GM12891 (cell line): Measurements from ENCODE around the gene C5orf58.

Experiments
- DNase-seq: peaks from one replicate; pipeline ENCODE4 v3.0.0; 2011; ENCODE audit warnings: low spot score; ENCODE audit not compliant: insufficient read length
- FAIRE-seq: peaks from 2 replicates; lab custom pipeline; 2011; peaks lifted over from hg19 to GRCh38; lab: Jason Lieb, UNC
- PAX5 ChIP-seq: IDR thresholded peaks from 2 replicates; pipeline ENCODE4 v1.6.1; 2011; ENCODE audit warnings: low read length, moderate library complexity, mild to moderate bottlenecking; ENCODE audit not compliant: insufficient read depth, severe bottlenecking
- POLR2A ChIP-seq: IDR thresholded peaks from 2 replicates; pipeline ENCODE4 v1.6.1; 2011; ENCODE audit warnings: low read depth, low read length, control low read depth
- POLR2AphosphoS5 ChIP-seq: IDR thresholded peaks from 2 replicates; pipeline ENCODE4 v1.6.1; 2011; ENCODE audit warnings: low read depth, low read length, control low read depth
- POU2F2 ChIP-seq: IDR thresholded peaks from 2 replicates; pipeline ENCODE4 v1.6.1; 2011; ENCODE audit warnings: low read depth, mild to moderate bottlenecking, control low read depth, low read length, moderate library complexity
- SPI1 ChIP-seq: IDR thresholded peaks from 2 replicates; pipeline ENCODE4 v1.6.1; 2011; ENCODE audit warnings: low read depth, low read length, control low read depth
- TAF1 ChIP-seq: IDR thresholded peaks from 2 replicates; pipeline ENCODE4 v1.6.1; 2011; ENCODE audit warnings: low read depth, low read length, control low read depth

The C5orf58 gene

GRCh38 chr5:170267431-170268152 lies 34.8 kb downstream of the C5orf58 start:
- DNase-seq, result peak; percentile 75
- TF ChIP-seq PAX5, result no peak
- TF ChIP-seq POU2F2, result no peak
- no peak for TF ChIP-seq POLR2AphosphoS5
- no peak for TF ChIP-seq TAF1
- TF ChIP-seq SPI1, result no peak
- TF ChIP-seq POLR2A, result no peak
- FAIRE-seq, result peak; percentile 58

DNA sequence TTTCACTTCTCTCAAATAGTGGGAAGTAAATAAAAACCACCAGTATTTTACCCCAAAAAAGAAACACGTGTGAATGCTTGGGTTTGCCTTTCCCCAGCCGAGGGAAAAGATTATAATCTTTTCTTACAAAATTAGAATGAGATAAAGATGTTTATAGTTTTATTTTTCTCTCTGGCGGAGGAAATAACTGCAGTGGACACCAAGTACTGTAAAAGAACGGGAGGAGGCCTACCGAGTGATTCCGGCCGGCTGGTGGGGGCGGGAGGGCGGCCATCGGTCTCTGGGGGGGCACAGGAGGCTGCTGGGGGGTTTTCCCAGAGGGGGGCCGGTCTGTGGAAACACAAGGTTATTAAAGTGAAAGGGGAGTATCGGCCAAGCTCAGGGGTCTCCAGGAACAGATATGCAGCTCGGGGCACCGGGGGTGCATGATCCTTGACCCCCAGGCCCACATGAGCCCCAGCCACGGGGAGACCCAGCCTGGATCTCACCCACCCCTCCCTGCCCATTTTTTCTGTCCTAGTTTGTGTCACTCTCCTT lies 35.4 kb downstream of the C5orf58 start:
- DNase-seq, result no peak
- TF ChIP-seq SPI1 (no peak), POLR2AphosphoS5 (no peak), PAX5 (no peak), POU2F2 (no peak), POLR2A (no peak), TAF1 (no peak)
- no peak for FAIRE-seq

DNA sequence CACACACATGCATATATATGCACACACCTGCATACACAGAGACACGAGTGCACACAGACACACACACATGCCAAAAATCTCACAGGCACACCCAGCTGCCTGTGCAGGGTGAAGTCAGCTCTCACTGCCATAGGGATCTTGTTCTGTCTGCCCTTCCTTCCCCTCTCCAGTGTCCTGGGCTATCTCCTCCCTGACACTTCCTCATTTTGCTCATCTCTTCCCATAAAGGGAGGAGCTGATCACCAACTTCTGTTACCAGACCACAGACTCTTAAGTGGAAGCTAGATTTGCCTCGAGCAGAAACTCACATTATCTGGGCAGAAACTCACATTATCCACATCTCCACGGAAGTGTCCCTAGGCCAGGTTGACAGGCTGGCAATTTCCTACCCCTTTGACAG lies 36.1 kb downstream of the C5orf58 start:
- FAIRE-seq (peak; percentile 77), DNase-seq (no peak)
- TF ChIP-seq PAX5 (no peak), SPI1 (peak; percentile 82)

DNA sequence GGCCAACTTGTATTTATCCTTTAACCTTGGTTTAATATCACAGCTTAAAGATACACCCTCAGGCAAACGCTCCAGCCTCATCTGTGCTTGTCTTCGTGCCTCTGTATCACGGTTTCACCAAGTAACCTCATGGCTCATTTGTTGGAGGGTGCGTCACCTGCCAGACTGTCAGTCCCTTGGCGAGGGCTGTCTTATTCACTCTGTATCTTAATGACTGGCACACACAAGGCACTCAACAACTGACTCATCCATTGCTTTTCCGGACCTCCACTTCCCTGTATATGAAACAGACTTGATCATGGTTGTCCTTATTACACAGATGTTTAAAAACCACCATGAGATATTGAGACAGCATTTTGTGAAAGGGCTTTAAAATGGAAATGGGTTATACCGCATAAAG lies 36.8 kb downstream of the C5orf58 start:
- FAIRE-seq (no peak), DNase-seq (no peak)
- no peak for TF ChIP-seq TAF1
- no peak for TF ChIP-seq POU2F2
- TF ChIP-seq PAX5, result no peak
- TF ChIP-seq POLR2A, result no peak
- TF ChIP-seq POLR2AphosphoS5, result no peak
- TF ChIP-seq SPI1, result no peak

GRCh38 chr5:170270293-170271069 lies 37.7 kb downstream of the C5orf58 start:
- DNase-seq (no peak), FAIRE-seq (no peak)
- TF ChIP-seq SPI1, result no peak
- TF ChIP-seq PAX5, result no peak
- TF ChIP-seq POLR2AphosphoS5, result no peak
- no peak for TF ChIP-seq POLR2A
- TF ChIP-seq POU2F2, result no peak
- TF ChIP-seq TAF1, result no peak

DNA sequence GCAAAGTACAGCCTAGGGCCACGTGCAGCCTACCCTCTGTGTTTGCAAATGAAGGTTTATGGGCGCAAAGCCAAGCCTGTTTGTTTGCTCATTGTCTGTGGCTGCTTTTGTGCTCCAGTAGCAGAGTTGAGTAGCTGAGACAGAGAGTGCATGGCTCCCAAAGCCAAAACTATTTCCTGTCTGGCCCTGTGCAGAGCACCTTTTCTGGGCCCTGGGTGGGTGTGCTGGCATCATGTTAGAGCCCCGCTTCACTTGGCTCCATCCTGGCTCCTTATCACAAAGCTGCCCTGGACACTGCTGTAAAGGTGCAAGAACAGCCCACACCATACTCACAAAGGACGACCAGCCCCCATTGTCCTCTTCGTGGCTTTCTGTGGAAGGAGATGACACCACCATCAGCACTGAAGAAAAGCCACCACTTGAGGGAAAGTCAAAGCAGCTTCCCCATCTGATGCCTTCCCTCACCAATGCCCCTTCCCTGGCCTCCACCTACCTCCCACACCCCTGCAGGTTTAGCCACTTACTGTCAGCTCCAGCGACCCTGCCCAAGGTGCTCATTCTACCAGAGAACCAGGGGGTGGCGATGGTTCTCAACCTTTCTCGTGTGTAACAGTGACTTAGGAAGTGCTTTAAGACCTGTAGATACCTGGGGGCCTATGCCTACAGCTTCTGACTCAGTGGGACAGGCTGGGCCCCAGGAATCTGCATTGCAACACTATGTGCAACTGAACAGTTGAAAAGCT lies 41.4 kb downstream of the C5orf58 start:
- DNase-seq (no peak), FAIRE-seq (no peak)
- TF ChIP-seq POLR2AphosphoS5 (no peak), POLR2A (no peak), PAX5 (no peak), SPI1 (no peak), TAF1 (no peak), POU2F2 (no peak)

DNA sequence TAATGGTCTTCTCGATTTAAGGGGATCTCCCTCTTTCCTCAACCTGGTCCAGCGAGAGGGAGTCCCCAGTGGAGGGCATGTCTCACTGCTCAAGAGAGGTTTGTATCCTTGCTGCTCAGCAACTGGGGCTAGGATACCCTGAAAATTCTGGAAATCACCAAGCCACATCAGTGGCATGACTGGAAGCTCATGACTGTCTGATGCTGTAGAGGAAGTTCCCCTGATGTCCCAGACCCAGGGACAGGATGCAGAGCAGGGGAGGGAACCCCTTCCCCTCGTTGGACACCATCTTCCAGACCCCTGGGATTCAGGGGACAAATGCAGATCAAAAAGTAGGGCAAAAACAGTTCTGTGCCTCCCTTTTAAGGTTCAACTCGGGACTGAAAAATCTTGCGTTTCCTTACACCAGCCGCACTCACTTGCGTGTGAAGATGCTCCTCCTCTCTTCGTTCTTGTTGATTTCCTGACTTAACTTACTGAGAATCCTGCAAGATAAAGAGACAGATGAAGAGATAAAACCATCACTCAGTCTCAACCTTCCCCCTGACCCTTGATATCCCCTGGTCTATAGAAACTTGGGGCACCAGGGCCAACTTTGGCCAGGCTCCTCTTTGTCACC lies 42.7 kb downstream of the C5orf58 start:
- TF ChIP-seq POLR2AphosphoS5 (no peak), PAX5 (no peak), TAF1 (no peak), POLR2A (no peak), SPI1 (no peak), POU2F2 (no peak)
- FAIRE-seq, result no peak
- no peak for DNase-seq

- DNase-seq (no peak), FAIRE-seq (no peak)
- no peak for TF ChIP-seq TAF1
- no peak for TF ChIP-seq POU2F2
- no peak for TF ChIP-seq POLR2A
- TF ChIP-seq SPI1, result no peak
- no peak for TF ChIP-seq PAX5
- TF ChIP-seq POLR2AphosphoS5, result no peak
Observed at GRCh38 chr5:170276140-170276539, 43.4 kb downstream of the C5orf58 start.

GRCh38 chr5:170277867-170278281 lies 45.1 kb downstream of the C5orf58 start:
- no peak for TF ChIP-seq POU2F2
- no peak for TF ChIP-seq SPI1
- TF ChIP-seq POLR2AphosphoS5, result no peak
- TF ChIP-seq TAF1, result no peak
- TF ChIP-seq PAX5, result no peak
- TF ChIP-seq POLR2A, result no peak
- FAIRE-seq (no peak), DNase-seq (no peak)
